ENCODE measurements around the gene MRPL23. TPM values are rescaled to one million over a fixed set of nuclear protein-coding genes. Genes with fewer than 3 reads are reported as not detected.

The MRPL23 gene
- total RNA-seq, 1 donor from 2014 or later, result 102 TPM

GRCh38 chr11:1920128-1920908 lies 26.8 kb upstream of the MRPL23 start:
- ATAC-seq (no peak), DNase-seq (no peak)
- intact Hi-C loops (cut with micrococcal nuclease), result no loop called here

- intact Hi-C loops (cut with micrococcal nuclease), result no loop called here
- DNase-seq, result peak; percentile 37
- no peak for ATAC-seq
These were observed 26.1 kb upstream of the MRPL23 start for GRCh38 chr11:1920909-1921573.

GRCh38 chr11:1921574-1922141 lies 25.5 kb upstream of the MRPL23 start:
- DNase-seq, result peak; percentile 71
- intact Hi-C loops (cut with micrococcal nuclease), result no loop called here

GRCh38 chr11:1922481-1923081 lies 24.6 kb upstream of the MRPL23 start:
- ATAC-seq, result peak; percentile 10
- DNase-seq, result peak; percentile 58
- intact Hi-C loops (cut with micrococcal nuclease), result no loop called here

More at GRCh38 chr11:1921574-1922141, 25.5 kb upstream of the MRPL23 start:
- peak; percentile 29 for ATAC-seq

GRCh38 chr11:1923201-1923956 lies 23.8 kb upstream of the MRPL23 start:
- ATAC-seq (no peak), DNase-seq (peak; percentile 19)
- intact Hi-C loops (cut with micrococcal nuclease), result no loop called here

GRCh38 chr11:1924181-1924580 lies 23.0 kb upstream of the MRPL23 start:
- no peak for ATAC-seq
- intact Hi-C loops (cut with micrococcal nuclease), result no loop called here
- peak; percentile 23 for DNase-seq

GRCh38 chr11:1924646-1925372 lies 22.3 kb upstream of the MRPL23 start:
- DNase-seq (peak; percentile 28), ATAC-seq (no peak)
- intact Hi-C loops (cut with micrococcal nuclease), result no loop called here

GRCh38 chr11:1925373-1926155 lies 21.6 kb upstream of the MRPL23 start:
- intact Hi-C loops (cut with micrococcal nuclease), result no loop called here
- DNase-seq (peak; percentile 27), ATAC-seq (no peak)

- ATAC-seq, result peak; percentile 6
- no peak for DNase-seq
- intact Hi-C loops (cut with micrococcal nuclease), result no loop called here
These were observed 20.7 kb upstream of the MRPL23 start for GRCh38 chr11:1926156-1927025.

GRCh38 chr11:1927026-1927847 lies 19.9 kb upstream of the MRPL23 start:
- ATAC-seq (peak; percentile 51), DNase-seq (peak; percentile 60)
- intact Hi-C loops (cut with micrococcal nuclease), result no loop called here

- ATAC-seq, result no peak
- intact Hi-C loops (cut with micrococcal nuclease), result no loop called here
- DNase-seq, result peak; percentile 24
These were observed 19.2 kb upstream of the MRPL23 start for GRCh38 chr11:1927848-1928469.

GRCh38 chr11:1928470-1928890 lies 18.7 kb upstream of the MRPL23 start:
- ATAC-seq (peak; percentile 5), DNase-seq (no peak)
- intact Hi-C loops (cut with micrococcal nuclease), result no loop called here

- DNase-seq (peak; percentile 31), ATAC-seq (no peak)
- intact Hi-C loops (cut with micrococcal nuclease), result no loop called here
These were observed 18.1 kb upstream of the MRPL23 start for GRCh38 chr11:1928891-1929541.

GRCh38 chr11:1929621-1930461 lies 17.3 kb upstream of the MRPL23 start:
- intact Hi-C loops (cut with micrococcal nuclease), result no loop called here

More at GRCh38 chr11:1929621-1930461, 17.3 kb upstream of the MRPL23 start:
- ATAC-seq (no peak), DNase-seq (peak; percentile 25)

Measured in left ventricle myocardium superior (tissue), 1 donor.